GM19025 (cell line): Measurements from ENCODE around the gene JMJD1C.
"Not testable (repeated sequence)": the region's sequence is repeated elsewhere in the genome, so short reads cannot be mapped to it uniquely, and the experiment has no call there.

Experiments
- ATAC-seq: cut with Tn5 transposase; IDR thresholded peaks from one replicate; pipeline ENCODE4 v1.9.1; 2021; ENCODE audit warnings: mild to moderate bottlenecking, low read depth, moderate library complexity; ENCODE audit not compliant: unreplicated experiment

JMJD1C gene

GRCh38 chr10:63154546-63155387 is 311.0 kb downstream of the JMJD1C start:
- ATAC-seq: no peak

GRCh38 chr10:63153868-63154545 is 311.8 kb downstream of the JMJD1C start:
- not testable (repeated sequence) for ATAC-seq

- no peak for ATAC-seq
These were observed 315.0 kb downstream of the JMJD1C start for GRCh38 chr10:63150745-63151144.

GRCh38 chr10:63146503-63146902 is 319.3 kb downstream of the JMJD1C start:
- no peak for ATAC-seq

- ATAC-seq: no peak
These were observed 320.0 kb downstream of the JMJD1C start for GRCh38 chr10:63145782-63146181.

- ATAC-seq: no peak
These were observed 321.8 kb downstream of the JMJD1C start for GRCh38 chr10:63143987-63144386.

GRCh38 chr10:63142136-63142535 is 323.6 kb downstream of the JMJD1C start:
- no peak for ATAC-seq

GRCh38 chr10:63140077-63140476 is 325.7 kb downstream of the JMJD1C start:
- ATAC-seq: no peak

- no peak for ATAC-seq
These were observed 328.5 kb downstream of the JMJD1C start for GRCh38 chr10:63137306-63137705.

GRCh38 chr10:63133821-63134557 is 331.8 kb downstream of the JMJD1C start:
- ATAC-seq: no peak

GRCh38 chr10:63133056-63133820 is 332.5 kb downstream of the JMJD1C start, which contains the start of gene NRBF2:
Gene NRBF2, plus strand, starts transcription at chr10:63133328. Its CDS starts 143 bp downstream, at chr10:63133471.
- ATAC-seq: peak; percentile 95

- ATAC-seq: no peak
These were observed 333.1 kb downstream of the JMJD1C start for GRCh38 chr10:63132651-63133055.

- no peak for ATAC-seq
These were observed 335.9 kb downstream of the JMJD1C start for GRCh38 chr10:63129888-63130287.

GRCh38 chr10:63128443-63128842 is 337.3 kb downstream of the JMJD1C start:
- ATAC-seq: no peak

GRCh38 chr10:63125459-63125858 is 340.3 kb downstream of the JMJD1C start:
- no peak for ATAC-seq

GRCh38 chr10:63123727-63124362 is 341.9 kb downstream of the JMJD1C start:
- no peak for ATAC-seq

- ATAC-seq: no peak
These were observed 345.2 kb downstream of the JMJD1C start for GRCh38 chr10:63120554-63120953.

- no peak for ATAC-seq
These were observed 346.7 kb downstream of the JMJD1C start for GRCh38 chr10:63119041-63119440.
